C4-2B (cell line): ENCODE measurements around the gene CHN1.

Experiments used
- CTCF ChIP-seq: fragments of 450-650 bp; conservative IDR thresholded peaks from 2 replicates; pipeline ENCODE4 v1.5.1; 2017; ENCODE audit warnings: mild to moderate bottlenecking
- ZFX ChIP-seq: fragments of 450-650 bp; IDR thresholded peaks from 2 replicates; pipeline ENCODE4 v1.6.1; 2017

GRCh38 chr2:174951745-174952144 lies 53.4 kb downstream of the CHN1 start:
- TF ChIP-seq CTCF (no peak), ZFX (no peak)
